ENCODE measurements around the gene DNAJC13.

- no peak for TF ChIP-seq GATA2 (IDR thresholded peaks at IDR 0.05; ENCODE audit: low read depth, low read length)
- no peak for TF ChIP-seq GATA3 (IDR thresholded peaks at IDR 0.05; ENCODE audit: low read depth, low read length)
Observed at GRCh38 chr3:132432639-132433038, 15.3 kb downstream of the DNAJC13 start.

Measured in SH-SY5Y (cell line).